CD4-positive, alpha-beta T cell treated with Interleukin-6 for 4 hours (primary cell): ENCODE results near the gene XPO6.

Source experiments
- DNase-seq: peaks from one replicate; pipeline ENCODE4 v3.0.0-alpha.2; 2020; ENCODE audit warnings: mixed read lengths

The XPO6 gene

GRCh38 chr16:28089205-28089991 is 122.4 kb downstream of the XPO6 start:
- no peak for DNase-seq

DNA sequence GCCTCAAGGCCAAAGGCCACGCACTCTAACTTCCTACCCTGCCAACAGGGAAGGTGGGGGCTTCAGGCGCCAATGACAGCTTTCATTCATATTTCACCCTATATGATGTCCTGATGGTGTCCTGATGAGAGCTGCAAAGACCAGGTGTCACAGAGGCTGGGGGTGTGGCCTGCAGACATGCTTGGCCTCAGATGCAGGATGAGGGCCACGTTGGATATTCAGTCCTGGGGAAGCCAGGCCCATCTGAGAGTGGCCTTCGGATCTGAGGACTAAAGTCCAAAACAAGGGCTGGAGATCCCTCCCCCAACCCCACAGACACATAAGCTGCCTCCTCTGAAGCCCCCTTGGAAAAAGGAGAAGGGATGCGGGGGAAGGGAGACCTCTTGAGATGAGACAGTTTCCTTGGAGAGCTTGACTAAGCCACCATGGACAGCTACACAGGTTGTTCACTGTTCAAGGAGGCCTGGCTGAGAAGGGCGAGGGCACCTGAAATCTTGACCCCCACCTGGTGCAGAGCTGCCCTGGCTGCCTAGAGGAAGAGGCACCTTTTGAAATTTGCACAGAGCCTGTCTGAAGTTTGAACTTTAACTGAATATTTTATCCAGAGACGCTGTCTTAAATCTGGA is 124.0 kb downstream of the XPO6 start:
- DNase-seq: no peak

GRCh38 chr16:28087140-28087660 is 124.6 kb downstream of the XPO6 start:
- DNase-seq: no peak

DNA sequence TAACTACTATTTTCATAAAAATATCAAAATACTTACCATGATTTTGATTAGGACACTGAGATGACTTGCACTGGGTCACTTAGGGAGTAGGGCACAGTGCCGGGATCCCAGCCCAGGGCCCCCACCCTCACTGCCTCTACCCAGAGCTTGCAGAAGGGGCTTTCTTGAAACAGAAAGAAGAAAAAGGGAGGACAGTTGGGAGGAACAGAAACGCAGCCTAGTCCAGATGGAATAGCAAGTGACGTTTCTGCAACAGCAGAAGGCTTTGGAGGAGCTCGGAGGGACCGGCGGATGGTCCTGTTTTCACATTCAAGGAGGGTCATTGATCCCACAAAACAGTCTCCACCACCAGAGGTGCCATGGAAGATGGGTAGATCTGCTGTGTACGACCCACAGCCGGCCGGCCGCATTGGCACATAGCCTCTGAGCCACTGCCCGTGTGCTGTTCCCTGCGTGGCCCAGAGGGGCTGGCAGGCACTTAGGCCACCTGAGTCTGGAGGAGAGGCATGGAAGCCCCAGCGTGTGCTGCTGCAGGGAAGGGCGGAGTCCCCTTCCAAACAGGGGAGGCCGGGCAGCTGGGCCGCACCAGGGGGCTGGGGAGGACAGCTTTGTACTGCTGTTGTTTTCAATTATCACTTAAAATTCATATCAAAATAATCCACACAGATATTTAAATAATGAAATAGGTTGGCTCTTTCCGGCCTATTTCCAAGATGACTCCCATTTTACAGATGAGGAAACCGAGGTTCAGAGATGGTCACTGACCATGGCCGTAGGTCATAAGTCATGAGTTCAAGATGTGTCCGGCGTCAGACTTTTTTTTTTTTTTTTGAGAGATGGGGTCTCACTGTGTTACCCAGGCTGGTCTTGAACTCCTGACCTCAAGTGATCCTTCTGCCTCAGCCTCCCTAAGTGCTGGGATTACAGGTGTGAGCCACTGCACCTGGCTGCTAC is 125.3 kb downstream of the XPO6 start:
- no peak for DNase-seq

DNA sequence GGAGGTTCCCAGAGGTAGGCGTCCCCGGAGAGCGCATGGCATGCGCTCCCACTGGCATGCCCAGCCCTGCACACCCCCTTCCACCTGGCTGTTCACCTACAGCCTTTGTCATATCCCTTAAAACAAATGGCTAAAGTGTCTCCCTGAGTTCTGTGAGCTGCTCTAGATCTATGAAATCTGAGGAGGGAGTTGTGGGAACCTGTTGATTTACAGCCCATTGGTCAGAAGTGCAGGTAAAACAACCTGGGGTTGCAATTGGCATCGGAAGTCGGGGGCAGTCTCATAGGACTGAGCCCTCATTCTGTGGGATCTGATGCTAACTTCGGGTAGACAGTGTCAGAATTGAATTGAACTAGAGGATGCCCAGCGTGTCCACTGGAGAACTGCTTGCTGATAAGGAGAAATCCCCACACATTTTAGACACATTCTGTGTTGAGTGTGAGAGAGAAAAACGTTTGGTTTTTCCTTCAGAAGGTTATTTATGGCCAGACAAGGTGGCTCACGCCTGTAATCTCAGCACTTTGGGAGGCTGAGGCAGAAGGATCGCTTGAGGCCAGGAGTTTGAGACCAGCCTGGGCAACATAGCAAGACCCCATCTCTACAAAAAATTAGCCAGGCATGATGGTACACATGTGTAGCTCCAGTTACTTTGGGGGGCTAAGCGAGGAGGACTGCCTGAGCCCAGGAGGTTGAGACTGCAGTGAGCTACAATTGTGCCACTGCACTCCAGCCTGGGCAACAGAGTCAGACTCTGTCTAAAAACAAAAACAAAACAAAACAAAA is 126.2 kb downstream of the XPO6 start:
- DNase-seq: no peak

GRCh38 chr16:28084209-28084608 is 127.6 kb downstream of the XPO6 start:
- no peak for DNase-seq

DNA sequence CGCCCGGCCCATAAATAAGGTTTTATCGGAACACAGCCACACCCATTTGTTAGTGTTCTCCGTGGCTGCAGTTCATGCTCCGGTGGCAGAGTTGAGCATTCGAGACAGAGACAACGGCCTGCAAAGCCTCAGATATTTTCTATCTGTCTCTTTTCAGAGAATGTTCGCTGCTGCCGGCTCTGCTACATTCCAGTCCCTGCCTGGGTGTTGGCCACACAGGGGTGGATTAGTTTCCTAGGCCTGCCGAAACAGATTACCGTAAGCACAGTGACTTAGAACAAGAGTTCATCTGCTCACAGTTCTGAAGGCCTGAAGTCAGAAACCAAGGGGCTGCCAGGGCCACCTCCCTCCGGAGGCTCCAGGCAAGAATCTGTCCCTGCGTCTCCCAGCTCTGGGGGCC is 129.1 kb downstream of the XPO6 start:
- DNase-seq: no peak

DNA sequence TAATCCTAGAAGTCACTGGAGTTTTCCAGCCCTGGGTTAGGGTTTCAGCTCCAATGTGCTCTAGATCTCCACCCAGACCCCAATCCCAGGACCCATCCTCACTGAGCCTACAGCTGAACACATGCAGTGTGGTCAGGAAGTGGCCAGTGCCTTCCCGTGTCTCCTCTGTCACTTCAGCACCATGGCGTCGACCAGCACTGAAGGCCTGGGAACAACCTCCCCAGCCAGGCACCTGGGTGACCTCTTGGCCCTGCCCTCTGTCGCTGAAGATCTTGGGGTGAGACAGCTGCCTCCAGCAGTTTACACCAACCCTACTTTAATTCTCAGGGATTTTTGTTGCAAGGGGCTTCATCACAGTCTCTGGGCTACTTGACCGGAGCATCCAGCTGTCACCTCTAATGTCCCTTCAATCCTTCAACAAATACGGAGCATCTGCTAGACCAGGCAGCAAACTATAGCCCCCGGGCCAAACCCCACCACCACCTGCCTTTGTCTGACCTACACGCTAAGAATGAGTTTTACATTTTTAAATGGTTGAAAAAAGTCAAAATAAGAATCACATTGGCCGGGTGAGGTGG is 130.3 kb downstream of the XPO6 start:
- DNase-seq: no peak

GRCh38 chr16:28078261-28078660 is 133.5 kb downstream of the XPO6 start:
- no peak for DNase-seq

DNA sequence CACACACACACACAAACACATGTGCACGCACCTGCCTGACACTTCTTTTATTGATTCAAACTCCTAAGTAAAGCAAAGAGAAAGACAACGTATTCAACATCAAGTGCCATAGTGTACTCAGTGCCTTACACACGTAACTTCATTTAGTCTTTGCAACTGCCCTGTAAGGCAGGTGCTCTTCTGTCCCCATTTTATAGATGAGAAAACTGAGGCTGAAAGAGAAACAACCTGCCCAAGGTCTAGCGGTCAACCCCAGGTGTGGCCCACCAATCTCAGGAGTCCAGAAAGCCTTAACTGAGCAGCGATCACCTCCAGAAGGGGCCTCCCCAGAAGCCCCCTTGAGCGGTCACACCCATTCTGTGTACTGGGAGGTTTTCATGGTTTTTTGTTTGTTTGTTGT is 137.9 kb downstream of the XPO6 start:
- DNase-seq: no peak

- DNase-seq: no peak
Observed at GRCh38 chr16:28072087-28072486, 139.7 kb downstream of the XPO6 start.

- DNase-seq: no peak
Observed at GRCh38 chr16:28069971-28070794, 141.6 kb downstream of the XPO6 start.

DNA sequence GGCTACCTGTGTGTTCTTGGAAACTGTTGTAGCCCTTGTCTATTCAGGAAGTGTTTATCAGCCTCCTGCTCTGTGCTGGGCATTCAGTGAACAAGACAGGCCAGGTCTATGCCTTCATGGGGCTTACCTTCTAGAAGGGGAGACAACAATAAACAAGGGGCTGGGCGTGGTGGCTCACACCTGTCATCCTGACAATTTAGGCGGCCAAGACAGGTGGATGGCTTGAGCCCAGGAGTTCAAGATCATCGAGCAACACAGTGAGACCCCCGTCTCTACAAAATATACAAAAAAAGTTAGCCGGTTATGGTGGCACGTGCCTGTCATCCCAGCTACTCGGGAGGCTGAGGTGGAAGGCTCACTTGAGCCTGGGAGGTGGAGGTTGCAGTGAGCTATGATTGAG is 142.8 kb downstream of the XPO6 start:
- DNase-seq: no peak

DNA sequence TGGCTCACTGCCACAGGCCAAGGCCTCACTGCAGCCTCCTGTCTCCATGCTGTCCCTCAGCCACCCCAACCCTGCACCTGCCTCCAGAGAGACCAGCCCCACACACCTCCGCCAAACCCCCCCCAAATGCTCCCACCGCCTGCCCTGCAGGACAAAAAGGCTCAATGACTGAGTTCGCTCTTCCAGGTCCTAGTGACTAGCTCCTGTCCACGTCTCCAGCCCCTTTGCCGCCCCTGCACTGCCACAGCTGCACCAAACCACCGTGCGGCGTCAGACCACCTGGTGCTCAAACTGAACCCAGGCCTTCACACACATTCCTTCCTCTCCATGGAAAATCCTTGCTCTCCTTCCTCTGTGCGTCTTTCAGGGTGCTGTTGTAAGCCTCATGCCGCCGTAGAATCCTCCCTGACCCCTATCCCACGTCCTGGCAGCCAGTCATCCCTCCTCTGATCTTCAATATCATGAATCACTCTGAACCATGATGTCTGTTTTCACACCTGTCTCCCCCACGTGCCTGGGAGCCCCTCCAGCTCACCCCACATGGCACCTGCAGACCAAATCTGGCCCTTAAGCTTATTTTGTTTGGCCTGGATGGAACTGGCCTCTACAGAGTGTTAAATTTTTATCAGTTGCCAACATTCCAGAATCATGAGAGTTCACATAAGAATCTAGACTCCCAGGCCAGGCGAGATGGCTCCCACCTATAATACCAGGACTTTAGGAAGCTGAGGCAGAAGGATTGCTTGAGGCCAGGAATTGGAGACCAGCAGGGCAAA is 144.0 kb downstream of the XPO6 start:
- no peak for DNase-seq

DNA sequence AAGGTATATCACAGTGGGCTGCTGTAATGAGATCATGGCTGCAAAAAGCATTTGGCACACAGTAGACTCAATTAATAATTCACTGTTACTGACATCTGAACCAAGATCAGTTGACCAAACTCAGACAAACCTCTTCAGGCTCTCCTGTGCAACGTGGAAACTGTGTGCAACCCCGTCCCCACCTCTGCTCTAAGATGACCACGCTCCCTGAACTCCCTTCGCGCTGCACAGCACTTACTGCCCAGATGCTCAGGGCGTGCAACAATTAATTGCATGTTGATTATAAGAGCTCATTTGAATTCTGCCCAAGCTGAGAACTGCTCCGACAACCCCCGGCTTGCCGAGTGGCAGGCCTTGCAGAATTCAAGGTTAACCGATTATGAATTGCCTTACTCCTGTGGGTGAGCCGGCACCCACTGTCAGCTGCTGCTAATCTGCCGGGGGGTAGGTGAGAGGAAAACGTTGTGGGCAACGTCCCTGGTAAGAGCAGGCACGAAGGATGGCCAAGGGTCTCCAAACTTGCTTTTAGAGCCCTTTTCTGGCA is 147.0 kb downstream of the XPO6 start:
- DNase-seq: no peak

- no peak for DNase-seq
Observed at GRCh38 chr16:28064150-28064549, 147.6 kb downstream of the XPO6 start.

- DNase-seq: no peak
Observed at GRCh38 chr16:28063591-28064061, 148.1 kb downstream of the XPO6 start, which contains the start of gene GSG1L. Gene GSG1L, minus strand, starts transcription at chr16:28063714. Its CDS starts 290 bp downstream, at chr16:28063424.

GRCh38 chr16:28062847-28063521 is 148.8 kb downstream of the XPO6 start:
- DNase-seq: no peak

DNA sequence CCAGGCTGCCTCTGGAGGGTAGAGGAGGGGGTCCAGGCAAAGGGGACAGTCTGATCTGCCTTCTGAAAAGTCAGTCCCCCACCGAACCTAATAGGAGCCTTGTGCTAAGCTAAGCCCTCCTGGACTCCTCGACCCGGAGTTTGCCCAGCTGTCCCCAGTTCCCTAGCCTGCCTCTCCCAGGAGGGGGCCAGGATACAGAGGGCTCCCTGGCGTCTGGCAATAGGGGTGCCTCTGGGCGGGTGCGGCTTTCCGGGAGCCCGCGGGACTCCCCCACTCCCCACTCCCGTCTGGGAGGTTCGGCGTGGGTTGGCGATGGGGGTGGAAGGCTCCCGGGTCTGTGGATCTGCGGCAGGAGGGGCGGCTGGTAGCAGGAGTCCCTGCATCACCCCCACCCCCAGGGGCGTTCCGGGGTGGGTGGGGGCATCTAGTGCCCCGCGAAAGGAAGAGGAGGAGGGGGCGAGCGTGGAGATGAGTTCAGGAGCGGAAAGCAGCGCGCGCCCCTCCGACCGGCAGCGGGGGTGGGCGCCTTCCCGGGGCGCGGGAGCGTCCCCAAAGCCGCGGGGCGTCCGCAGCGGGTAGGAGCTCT is 149.4 kb downstream of the XPO6 start:
- no peak for DNase-seq
